GM15510 (cell line): Measurements from ENCODE around the gene SIN3B.

Source experiments
- POLR2A ChIP-seq: IDR thresholded peaks from 3 replicates; pipeline ENCODE4 v1.6.1; 2011; ENCODE audit warnings: borderline replicate concordance; ENCODE audit not compliant: insufficient read length; ENCODE audit errors: extremely low read depth

The SIN3B gene

GRCh38 chr19:16849168-16849567 is 20.0 kb downstream of the SIN3B start:
- TF ChIP-seq POLR2A, result no peak

- TF ChIP-seq POLR2A, result no peak
These were observed 20.9 kb downstream of the SIN3B start for GRCh38 chr19:16850133-16850532.

GRCh38 chr19:16851031-16851712 is 22.0 kb downstream of the SIN3B start:
- no peak for TF ChIP-seq POLR2A

GRCh38 chr19:16853066-16853465 is 23.9 kb downstream of the SIN3B start:
- no peak for TF ChIP-seq POLR2A

GRCh38 chr19:16856091-16856490 is 26.9 kb downstream of the SIN3B start:
- no peak for TF ChIP-seq POLR2A

- no peak for TF ChIP-seq POLR2A
These were observed 30.4 kb downstream of the SIN3B start for GRCh38 chr19:16859626-16860025.

GRCh38 chr19:16860118-16860517 is 30.9 kb downstream of the SIN3B start:
- no peak for TF ChIP-seq POLR2A

- TF ChIP-seq POLR2A, result no peak
These were observed 31.8 kb downstream of the SIN3B start for GRCh38 chr19:16861011-16861410.

- no peak for TF ChIP-seq POLR2A
These were observed 32.6 kb downstream of the SIN3B start for GRCh38 chr19:16861834-16862233.

GRCh38 chr19:16862826-16863415 is 33.7 kb downstream of the SIN3B start:
- TF ChIP-seq POLR2A, result no peak

- TF ChIP-seq POLR2A, result no peak
These were observed 38.0 kb downstream of the SIN3B start for GRCh38 chr19:16867211-16867610.

- no peak for TF ChIP-seq POLR2A
These were observed 39.4 kb downstream of the SIN3B start for GRCh38 chr19:16868423-16869130.

- TF ChIP-seq POLR2A, result no peak
These were observed 40.3 kb downstream of the SIN3B start for GRCh38 chr19:16869331-16869972.

GRCh38 chr19:16871871-16872270 is 42.7 kb downstream of the SIN3B start:
- TF ChIP-seq POLR2A, result no peak

- no peak for TF ChIP-seq POLR2A
These were observed 43.5 kb downstream of the SIN3B start for GRCh38 chr19:16872728-16873127.

- TF ChIP-seq POLR2A, result no peak
These were observed 44.4 kb downstream of the SIN3B start for GRCh38 chr19:16873594-16873993.

GRCh38 chr19:16874250-16874977 is 45.2 kb downstream of the SIN3B start:
- TF ChIP-seq POLR2A, result no peak
